Stimulated activated CD4-positive, alpha-beta T cell treated with anti-CD3 and anti-CD28 coated beads, Interleukin-1b, Interleukin-23, amount 100 ng/mL, for 48 hours (primary cell): ENCODE measurements around the gene MRGPRG.

Experiments used
- DNase-seq: peaks from one replicate; pipeline ENCODE4 v3.0.0-alpha.2; 2020

MRGPRG gene

DNA sequence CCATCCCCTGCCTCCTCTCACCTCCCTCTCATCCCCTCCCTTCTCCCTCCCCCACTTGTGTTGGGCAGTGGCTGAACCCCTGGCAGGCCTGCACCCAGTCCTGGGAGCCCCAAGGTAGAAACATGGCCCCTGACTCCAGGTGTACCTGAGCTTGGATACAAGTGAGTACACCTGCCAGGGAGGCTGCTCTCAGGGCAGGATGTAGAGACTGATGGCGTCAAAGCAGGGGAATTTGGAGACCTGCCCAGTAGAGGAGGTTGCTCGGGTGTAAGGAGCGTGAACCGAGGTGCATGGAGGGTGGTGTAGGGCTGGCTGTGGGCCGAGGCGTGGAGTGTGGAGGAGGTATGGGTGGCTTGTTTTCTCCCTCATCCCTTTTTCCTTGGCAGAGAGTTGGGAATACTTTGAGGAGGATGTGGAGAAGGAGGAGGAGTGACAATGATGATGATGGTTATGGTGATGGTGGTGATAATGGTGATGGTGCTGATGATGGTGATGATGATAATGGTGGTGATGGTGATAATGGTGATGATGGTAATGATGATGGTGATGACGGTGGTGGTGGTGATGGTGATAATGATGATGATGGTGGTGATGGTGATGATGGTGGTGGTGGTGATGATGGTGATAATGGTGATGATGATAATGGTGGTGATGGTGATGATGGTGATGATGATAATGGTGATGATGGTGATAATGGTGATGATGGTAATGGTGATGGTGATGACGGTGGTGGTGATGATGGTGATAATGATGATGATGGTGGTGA, 12.3 kb downstream of the MRGPRG start:
- DNase-seq, result no peak

GRCh38 chr11:3205261-3206155, 13.1 kb downstream of the MRGPRG start:
- no peak for DNase-seq

- DNase-seq, result no peak
Observed at GRCh38 chr11:3204141-3205015, 14.2 kb downstream of the MRGPRG start.

DNA sequence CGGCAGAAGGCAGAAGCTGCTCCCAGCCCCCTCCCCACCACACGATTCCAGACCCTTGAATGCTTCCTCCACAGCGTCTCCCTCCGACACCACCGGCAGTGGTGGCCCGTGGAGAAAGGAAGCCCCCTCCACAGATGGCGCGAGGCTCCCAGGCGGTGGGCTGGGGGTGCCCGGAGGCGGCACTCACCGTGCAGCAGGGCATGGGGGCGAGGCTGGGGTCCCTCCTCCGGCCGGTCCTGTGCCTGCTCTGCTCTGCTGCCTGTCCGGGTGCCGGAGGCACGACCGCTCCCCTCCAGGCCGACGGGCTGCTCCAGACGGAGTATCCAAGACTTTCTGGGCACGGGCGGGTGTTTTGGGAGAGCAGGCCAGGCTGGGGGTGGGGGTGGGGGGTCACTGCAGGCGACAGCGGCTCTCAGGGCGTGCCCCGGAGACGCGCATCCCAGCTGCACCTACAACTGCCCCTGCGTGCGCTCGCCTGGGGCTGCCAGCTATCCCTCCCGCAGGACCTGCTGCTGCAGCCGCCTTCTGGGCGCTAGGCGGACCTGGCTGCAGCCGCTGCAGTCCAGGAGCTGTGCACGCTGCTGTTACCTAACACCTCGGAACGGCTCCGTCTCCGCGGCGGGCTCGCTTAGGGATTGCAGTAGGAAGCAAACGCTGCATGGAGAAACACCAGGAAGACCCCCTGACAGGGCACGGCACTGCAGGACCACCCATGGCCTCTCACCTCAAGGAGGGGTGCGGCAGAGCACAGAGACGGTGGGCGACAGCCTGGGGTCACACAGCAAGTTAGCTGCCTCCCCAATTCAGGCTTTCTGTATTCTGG, 15.2 kb downstream of the MRGPRG start:
- DNase-seq, result no peak

DNA sequence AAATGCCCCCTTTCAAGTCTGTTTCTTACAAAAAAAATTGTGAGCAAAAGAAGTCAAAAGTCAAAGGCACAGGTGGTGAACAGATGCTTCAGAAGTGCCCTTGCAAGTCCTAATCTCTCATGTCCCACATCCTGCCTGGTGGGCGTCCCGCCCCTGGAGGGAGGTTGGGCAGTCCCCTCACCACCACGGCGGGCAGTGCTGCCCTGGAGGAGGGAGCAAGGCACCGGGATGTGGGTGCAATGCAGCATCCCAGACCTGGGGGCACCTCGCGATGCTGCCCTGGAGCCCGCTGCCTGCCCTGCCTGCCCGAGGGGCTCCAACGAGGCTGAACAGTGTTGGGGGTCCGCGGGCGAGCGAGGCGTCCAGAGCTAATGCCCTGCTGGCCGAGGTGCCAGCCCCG, 15.9 kb downstream of the MRGPRG start:
- no peak for DNase-seq

DNA sequence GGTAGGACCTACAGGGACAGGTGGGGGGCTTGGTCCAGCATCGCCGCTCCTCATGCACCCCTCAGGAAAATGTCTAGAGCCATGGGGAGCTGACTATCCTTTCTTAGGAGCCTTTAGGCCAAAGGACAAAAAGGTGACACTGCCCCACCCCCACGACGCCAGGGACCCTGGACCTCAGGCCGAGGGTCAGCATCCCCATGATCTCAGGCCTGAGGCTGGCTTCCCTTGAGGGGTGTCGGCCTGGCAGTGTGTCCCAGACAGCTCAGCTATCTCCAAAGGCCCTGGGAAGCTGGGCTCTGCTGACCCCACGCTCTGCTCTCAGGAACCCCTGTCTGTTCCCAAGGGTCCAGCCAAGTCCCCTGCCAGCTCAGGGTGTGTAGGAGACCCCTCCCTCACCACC, 16.3 kb downstream of the MRGPRG start:
- DNase-seq, result no peak

DNA sequence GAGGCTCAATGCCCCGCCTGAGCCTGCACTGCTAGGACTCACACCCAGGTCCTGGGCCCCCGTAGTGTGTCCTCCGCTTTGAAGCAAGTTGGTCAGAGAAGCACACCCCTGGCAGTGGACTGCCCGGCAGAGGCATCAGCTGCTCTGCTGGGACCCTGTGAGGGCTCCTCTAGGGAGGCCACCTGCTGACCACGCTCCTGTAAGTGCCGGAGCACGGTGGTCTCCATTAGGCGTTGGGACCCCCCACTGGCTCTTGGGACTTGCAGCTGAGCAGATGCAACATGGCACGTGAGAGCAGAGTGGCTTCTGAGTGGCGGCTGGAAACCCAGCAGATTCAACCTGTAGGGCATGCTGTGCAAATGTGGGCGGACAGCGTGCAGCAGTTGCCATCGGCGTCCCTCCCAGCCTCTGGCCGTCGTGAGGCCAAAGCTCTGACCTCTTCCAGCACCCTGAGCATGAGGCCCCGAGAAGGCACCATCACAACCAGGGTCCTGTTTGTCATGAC, 16.9 kb downstream of the MRGPRG start:
- DNase-seq, result no peak

DNA sequence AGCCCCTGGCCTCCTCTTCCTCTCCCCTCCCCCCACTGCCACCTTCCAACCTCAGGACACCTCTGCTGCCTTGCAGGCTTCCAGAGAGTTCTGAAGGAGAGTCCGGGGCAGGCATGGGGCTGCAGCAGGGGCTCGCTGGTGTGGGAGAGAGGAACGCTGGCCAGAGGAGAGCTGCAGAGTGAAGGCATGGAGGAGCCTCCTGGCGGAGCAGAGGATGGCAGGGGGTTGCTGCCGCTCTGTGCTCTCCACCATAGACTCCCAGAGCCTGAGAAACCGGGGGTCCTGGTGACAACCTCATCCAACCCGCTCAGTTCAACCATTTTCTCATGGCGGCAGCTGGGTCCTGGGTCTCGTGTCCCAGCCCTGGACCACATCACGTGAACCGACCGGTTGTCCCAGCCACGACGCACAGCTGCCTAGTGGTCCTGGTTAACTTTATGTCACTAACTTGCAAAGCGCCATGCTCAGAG, 17.5 kb downstream of the MRGPRG start:
- no peak for DNase-seq

GRCh38 chr11:3200388-3201111, 18.1 kb downstream of the MRGPRG start:
- DNase-seq, result no peak

DNA sequence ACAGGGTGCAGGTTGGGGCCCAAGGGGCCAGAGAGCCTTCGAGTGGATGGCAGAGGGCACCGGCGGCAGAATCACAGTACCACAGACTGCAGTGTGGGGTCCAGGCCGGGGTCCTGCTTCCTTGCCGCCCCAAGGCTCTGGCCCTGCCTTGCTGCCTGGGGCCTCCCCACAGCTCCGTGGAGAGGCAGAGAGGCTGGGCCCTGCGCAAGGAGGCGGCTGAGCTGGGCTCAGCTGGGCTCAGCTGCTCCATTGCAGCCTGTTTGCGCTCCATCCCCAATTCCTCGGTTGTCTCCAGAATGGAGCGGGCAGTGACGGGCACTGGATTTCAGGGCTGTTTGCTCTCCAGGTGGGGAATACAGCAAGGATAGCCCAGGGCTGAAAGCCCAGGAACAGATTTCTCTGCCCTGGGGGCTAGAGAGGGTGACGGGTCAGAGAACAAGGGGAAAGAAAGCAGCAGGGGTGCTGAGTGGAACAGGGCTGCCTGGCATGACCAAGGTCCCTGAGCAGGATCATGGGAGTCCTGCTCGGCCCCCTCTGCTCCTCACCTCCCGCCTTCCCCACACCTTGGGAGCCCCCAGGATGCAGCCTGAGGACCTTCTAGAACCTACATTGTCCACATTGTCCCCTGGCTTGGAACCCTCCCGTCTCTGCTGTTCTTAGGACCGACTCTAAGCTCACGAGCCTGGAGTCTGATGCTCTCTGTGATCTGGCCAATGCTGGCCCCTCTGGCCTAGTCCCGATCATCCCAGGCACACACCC, 18.9 kb downstream of the MRGPRG start:
- DNase-seq, result no peak

- no peak for DNase-seq
Observed at GRCh38 chr11:3198815-3199214, 19.8 kb downstream of the MRGPRG start.

- DNase-seq, result no peak
Observed at GRCh38 chr11:3197878-3198528, 20.6 kb downstream of the MRGPRG start.

GRCh38 chr11:3197044-3197695, 21.4 kb downstream of the MRGPRG start:
- no peak for DNase-seq

DNA sequence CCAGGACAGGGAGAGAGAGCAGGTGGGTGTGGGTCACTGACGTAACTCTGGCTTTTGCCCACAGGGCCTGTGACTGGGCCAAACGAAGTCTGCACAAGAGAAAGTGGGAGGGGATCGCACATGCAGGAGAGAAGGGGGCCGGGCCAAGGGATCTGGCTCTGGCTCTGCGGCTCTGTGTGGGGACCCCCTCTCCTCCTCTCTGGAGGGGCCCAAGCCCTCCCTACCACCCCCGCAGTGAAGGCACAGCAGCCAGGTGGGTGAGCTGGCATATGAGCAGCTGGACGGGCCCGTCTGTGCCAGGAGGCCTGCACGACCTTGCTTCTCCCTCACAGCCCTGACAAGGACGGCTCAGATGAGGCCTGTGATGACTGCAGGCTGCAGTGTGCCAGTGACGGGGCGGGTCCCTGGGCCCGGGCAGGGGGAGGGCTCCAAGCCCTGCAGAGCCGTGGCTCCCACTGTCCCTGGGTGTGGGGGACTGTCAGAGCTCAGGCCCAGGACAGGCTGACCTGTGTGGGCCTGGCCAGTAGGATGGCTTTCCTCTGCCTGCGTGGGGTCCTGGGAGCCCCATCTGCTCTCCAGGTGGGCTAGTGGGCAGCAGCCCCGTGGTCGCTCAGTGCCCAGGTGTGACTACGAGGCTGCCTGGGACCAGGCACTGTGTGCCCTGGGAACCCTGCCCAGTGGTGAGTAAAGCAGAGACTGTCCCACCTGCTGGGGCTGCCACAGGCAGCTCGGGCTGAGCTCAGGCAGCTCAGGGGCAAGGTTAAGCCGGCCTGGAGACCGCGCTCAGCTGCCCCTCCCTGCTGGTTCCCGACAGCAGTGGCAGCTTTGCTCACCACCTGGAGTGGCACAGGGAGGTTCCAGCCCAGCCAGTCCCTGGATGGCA, 22.2 kb downstream of the MRGPRG start:
- DNase-seq, result no peak

- no peak for DNase-seq
Observed at GRCh38 chr11:3195251-3196160, 23.1 kb downstream of the MRGPRG start.

DNA sequence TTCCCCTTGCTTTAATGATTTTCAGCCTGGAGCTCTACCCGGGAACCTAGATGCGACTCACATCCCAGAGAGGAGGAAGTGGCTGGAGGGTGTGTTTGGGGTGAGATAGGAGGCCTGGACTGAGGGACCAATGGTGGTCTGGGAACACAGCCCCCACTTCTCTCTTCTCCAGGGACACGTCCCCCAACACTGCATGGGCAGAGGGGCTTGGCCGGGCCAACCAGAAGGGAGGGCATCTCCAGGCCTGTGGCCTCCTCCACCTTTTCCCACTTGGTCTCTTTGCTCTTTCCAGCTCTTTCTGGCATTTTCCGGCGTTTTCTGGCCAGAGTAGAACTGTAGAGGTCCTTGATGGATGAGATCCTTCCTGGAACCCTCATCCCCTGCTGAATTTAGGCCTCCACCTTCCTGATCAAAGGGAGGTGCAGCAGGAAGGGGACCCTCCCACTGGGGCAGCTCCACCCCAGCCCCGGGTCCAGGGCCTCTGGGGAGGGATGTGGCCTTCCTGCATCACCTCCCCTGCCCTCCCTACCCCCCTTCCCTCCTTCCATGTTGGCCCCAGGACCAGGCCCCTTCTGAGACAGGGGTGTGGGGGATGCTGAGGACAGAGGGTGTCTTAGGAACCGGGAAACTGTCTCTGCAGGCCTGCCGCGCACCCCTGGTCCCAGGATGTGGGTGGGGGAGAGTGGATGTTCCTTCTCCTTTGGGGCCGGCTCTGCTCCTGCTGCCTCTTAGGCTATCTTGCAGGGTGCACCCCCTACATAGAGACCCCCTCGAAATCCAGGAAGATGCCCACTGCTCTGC, 24.4 kb downstream of the MRGPRG start:
- DNase-seq, result no peak
